HG02610 (cell line): ENCODE results near the gene AARS1.
"Not testable (repeated sequence)": the region's sequence is repeated elsewhere in the genome, so short reads cannot be mapped to it uniquely, and the experiment has no call there.

Source experiments
- ATAC-seq: cut with Tn5 transposase; IDR thresholded peaks from one replicate; pipeline ENCODE4 v1.9.1; 2021; ENCODE audit warnings: mild to moderate bottlenecking, moderate library complexity; ENCODE audit not compliant: unreplicated experiment

AARS1 gene

GRCh38 chr16:70276392-70276791 is 12.9 kb downstream of the AARS1 start:
- no peak for ATAC-seq

GRCh38 chr16:70271696-70272095 is 17.6 kb downstream of the AARS1 start:
- ATAC-seq: no peak

- ATAC-seq: no peak
Measured at GRCh38 chr16:70270176-70270575, 19.1 kb downstream of the AARS1 start.

- ATAC-seq: no peak
Measured at GRCh38 chr16:70269471-70269870, 19.8 kb downstream of the AARS1 start.

GRCh38 chr16:70267922-70268321 is 21.4 kb downstream of the AARS1 start:
- ATAC-seq: not testable (repeated sequence)

GRCh38 chr16:70267516-70267915 is 21.8 kb downstream of the AARS1 start:
- no peak for ATAC-seq

- ATAC-seq: not testable (repeated sequence)
Measured at GRCh38 chr16:70259903-70260302, 29.4 kb downstream of the AARS1 start.

GRCh38 chr16:70258946-70259345 is 30.4 kb downstream of the AARS1 start:
- no peak for ATAC-seq

- ATAC-seq: no peak
Measured at GRCh38 chr16:70258065-70258464, 31.2 kb downstream of the AARS1 start.

- no peak for ATAC-seq
Measured at GRCh38 chr16:70257391-70257790, 31.9 kb downstream of the AARS1 start.

- ATAC-seq: no peak
Measured at GRCh38 chr16:70255574-70255973, 33.7 kb downstream of the AARS1 start.

GRCh38 chr16:70254965-70255286 is 34.4 kb downstream of the AARS1 start:
- no peak for ATAC-seq

GRCh38 chr16:70254180-70254964 is 34.9 kb downstream of the AARS1 start:
- no peak for ATAC-seq

GRCh38 chr16:70253291-70254106 is 35.8 kb downstream of the AARS1 start:
- ATAC-seq: no peak

GRCh38 chr16:70252355-70252988 is 36.8 kb downstream of the AARS1 start:
- no peak for ATAC-seq

- peak; percentile 91 for ATAC-seq
Measured at GRCh38 chr16:70251629-70252354, 37.5 kb downstream of the AARS1 start, which contains the start of gene EXOSC6. Gene EXOSC6 (minus strand): TSS chr16:70251940. CDS start chr16:70251900, 40 bp downstream.

GRCh38 chr16:70250748-70251628 is 38.3 kb downstream of the AARS1 start:
- ATAC-seq: peak; percentile 44

GRCh38 chr16:70249697-70250096 is 39.6 kb downstream of the AARS1 start:
- not testable (repeated sequence) for ATAC-seq

- not testable (repeated sequence) for ATAC-seq
Measured at GRCh38 chr16:70238773-70239172, 50.5 kb downstream of the AARS1 start.

- not testable (repeated sequence) for ATAC-seq
Measured at GRCh38 chr16:70231831-70232230, 57.5 kb downstream of the AARS1 start.
